H54 (cell line): ENCODE data around the gene STRIT1.
"Not testable (repeated sequence)": the region's sequence is repeated elsewhere in the genome, so short reads cannot be mapped to it uniquely, and the experiment has no call there.

Experiments used
- DNase-seq: peaks from one replicate; pipeline ENCODE4 v3.0.0; 2011; ENCODE audit warnings: low spot score, mixed read lengths; ENCODE audit not compliant: insufficient read length
- FAIRE-seq: peaks from 3 replicates; lab custom pipeline; 2011; peaks lifted over from hg19 to GRCh38; lab: Jason Lieb, UNC
- POLR2A ChIP-seq: IDR thresholded peaks from 2 replicates; pipeline ENCODE4 v1.6.1; 2011; ENCODE audit warnings: low read depth, mild to moderate bottlenecking, low read length

Gene STRIT1

DNA sequence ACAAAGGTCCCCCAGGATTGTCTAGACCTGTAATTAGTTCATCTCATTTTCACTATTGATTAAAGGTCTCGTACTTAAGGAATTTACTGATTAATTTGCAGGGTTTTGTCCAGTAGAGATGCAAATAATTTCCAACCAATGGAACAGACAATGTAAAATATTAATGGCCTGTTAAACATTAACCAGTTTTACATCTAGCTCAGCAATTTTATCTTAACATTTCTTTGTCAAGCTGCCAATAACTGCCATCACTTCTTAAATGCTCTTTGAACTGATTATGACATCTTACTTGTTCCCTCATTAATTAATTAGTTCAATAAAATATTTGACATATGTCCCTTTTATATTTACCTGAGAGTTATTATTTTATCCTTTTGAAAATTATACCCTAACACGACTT is 9.4 kb upstream of the STRIT1 start:
- DNase-seq, result no peak
- no peak for FAIRE-seq
- no peak for TF ChIP-seq POLR2A

DNA sequence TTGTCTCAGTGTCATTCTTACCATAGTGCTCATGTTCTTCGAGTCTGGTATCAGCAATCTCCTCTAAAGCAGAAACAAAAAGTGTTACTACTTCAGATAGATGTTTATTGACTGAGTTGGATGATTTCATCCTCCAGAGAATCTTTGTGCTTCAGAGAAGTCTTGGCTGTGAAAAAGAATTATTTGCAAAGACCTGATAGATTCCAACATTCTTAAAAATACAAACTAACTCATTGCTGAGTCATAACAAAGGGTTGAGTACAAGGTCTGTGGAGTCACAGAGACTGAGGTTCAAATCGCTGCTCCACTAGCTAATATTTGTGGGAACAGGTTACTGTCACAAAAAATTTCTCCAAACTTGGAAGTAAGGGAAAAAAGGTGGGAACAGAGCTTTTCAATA is 9.0 kb upstream of the STRIT1 start:
- DNase-seq, result no peak
- no peak for TF ChIP-seq POLR2A
- FAIRE-seq, result peak; percentile 85

DNA sequence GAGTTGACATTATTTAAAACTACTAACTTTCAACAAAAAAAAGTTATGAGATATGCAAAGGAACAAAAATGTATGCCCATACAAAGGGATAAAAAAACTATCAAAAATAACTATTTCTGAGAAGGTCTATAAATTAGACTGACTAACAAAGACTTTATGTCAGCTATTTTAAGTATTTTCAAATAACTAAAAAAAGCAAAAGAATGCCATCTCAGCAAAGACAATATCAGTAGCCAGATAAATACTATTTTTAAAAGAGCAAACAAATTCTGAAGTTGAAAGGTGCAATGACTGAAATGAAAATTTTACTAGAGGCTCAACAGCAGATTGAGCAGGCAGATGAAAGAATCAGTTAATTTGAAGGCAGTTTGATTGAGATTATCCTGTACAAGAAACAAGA is 3.6 kb upstream of the STRIT1 start:
- DNase-seq (no peak), FAIRE-seq (no peak)
- no peak for TF ChIP-seq POLR2A

DNA sequence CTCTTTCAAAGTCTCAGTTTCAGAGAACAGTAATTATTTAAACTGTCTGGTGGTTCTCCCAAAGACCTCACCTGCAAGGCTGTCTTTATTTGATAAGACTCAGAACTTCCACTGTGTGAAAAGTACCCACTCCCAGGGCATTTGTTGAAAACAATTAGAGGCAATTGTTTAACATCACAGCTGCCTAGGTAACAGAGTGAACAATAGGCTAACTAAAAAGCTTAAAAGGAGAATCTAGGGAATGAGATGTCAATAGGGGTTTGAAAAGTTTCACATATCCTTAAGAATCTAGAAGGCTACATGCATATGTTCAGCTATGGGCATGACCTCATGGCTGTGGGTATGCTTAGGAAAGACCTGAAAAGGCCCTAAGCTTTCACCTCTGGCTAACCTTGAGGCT is 2.9 kb upstream of the STRIT1 start:
- FAIRE-seq (no peak), DNase-seq (no peak)
- no peak for TF ChIP-seq POLR2A

DNA sequence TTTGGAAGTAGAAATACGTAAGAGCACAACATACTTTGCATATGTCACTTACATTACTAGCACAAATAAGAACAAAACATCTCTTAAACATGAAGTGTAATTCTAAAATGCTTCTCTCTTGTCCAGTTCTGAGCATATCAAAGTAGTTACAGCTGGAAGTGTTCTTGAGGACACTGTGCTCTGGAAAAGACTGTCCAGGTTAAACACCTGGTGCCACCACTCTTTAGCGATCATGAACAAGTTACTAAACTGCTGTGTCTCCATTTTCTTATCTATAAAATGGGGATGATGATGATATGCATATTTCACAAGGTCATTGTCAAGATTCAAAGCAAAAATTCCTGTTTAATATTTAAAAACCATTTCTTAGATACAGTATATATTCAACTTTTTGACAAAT is 790 bp downstream of the STRIT1 start:
- FAIRE-seq (no peak), DNase-seq (no peak)
- no peak for TF ChIP-seq POLR2A

DNA sequence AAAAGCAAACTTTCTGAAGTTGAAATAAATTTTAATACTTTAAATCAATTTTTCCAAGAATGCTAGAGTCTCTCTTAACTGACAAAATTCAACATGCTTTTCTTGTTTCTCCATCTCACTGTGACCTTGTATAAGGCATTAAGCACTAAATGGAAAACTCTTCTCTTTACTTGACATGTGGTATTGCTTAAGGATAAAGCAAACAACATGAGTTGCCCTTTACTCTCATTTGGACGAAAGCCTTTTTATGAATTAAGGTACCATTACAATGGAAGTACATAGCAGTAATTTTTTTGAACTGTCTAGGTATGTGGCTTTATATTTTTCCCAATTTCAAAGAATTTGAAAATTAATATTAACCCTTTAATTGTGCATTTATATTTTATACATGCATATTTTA is 1.4 kb downstream of the STRIT1 start:
- FAIRE-seq, result no peak
- no peak for TF ChIP-seq POLR2A
- no peak for DNase-seq

DNA sequence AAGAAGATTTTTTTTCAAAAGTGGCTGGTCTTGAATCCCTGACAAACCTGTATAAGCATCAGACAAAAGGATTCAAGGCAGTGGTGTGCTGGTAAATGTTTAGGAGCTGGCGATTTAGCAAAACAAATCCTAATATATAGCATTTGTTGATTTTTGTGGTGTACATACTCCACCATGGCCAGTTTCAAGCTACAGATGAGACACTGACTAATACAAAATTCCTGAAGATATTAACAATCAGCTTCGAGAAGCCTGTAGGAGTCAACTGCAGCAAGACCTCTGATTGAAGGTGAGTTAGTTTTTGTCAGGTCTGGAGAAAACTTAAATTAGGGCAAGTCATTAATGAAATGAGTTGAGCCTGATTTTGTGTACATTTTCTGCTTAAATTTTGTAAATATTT is 6.7 kb downstream of the STRIT1 start:
- no peak for TF ChIP-seq POLR2A
- no peak for DNase-seq
- FAIRE-seq, result no peak

DNA sequence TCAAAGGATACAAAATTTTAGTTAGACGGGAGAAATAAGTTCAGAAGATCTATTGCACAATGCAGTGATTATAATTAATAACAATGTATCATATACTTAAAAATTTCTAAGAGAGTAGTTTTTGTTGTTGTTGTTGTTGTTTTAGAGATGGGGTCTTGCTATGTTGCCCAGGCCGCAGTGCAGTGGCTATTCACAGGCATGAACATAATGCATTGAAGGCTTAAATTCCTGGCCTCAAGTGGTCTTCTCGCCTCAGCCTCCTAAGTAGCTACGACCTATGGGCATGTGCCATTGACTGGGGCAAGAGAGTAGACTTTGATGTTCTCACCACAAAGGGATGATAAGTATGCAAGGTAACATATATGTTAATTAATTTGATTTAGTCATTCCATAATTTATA is 7.5 kb downstream of the STRIT1 start:
- TF ChIP-seq POLR2A, result no peak
- no peak for FAIRE-seq
- DNase-seq, result no peak

DNA sequence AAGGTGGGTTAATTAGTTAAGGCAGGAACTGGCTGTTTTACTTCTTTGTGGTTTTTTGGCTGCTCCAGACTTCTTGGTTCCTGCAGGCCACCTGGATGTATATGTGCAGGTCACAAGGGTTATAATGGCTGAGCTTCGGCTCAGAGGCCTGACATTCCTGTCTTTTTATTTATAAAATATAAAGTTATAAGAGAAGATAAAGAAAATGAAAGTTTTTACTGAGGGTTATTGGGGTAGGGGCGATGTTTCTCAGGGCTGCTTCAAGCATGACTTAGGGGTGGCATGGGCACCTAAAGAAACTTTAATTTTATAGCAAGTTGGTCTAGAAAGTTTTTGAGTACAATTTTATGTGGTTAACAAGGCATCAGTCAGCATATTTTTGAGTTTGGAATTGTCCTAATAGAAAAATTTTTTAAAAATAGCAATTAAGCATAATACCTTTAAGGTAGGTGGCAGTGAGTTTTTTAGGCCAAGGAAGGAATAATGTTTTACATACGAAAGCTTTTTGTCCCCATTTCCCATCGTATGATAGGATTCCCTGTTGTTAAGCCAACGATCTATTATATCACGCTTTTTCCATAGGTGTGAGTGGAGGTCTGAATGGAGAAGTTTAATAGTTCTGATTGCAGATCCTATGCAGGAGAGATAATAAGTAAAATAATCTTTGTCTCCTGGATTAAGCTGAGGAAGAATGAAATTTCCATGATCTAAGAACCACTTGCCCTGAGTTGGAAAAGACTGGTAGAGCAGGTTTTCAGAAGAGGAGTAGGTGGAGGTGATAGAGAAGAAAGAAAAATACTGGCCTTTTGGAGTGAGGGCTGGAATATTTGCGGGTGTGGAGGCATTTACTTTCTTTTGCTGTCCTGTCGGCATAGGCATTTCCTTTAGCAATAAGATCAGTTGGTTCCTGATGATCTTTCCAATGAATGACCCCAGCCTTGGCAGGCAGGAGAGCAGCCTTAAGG is 10.1 kb downstream of the STRIT1 start:
- no peak for TF ChIP-seq POLR2A
- DNase-seq (no peak), FAIRE-seq (no peak)

DNA sequence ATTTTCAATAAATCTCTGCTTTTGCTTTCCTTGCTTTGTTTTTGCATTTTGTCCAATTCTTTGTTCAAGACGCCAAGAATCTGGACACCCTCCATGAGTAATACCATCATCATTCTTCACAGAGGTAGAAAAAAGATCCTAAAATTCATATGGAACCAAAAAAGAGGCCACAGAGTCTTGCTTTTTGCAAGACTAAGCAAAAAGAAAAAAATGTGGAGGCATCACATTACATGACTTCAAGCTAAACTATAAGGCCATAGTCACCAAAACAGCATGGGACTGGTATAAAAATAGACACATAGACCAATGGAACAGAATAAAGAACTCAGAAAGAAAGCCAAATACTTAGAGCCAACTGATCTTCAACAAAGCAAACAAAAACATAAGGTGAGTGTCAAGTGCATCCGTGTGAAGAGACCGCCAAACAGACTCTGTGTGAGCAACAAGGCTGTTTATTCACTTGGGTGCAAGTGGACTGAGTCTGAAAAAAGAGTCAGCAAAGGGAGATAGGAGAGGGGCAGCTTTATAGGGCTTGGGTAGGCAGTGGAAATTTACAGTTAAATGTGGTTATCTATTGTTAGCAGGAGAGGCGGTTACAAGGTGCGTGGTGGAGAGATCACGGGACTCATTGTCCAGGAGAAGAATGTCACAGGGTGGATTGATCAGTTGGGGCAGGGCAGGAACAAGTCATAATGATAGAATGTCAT is 10.9 kb downstream of the STRIT1 start:
- FAIRE-seq (no peak), DNase-seq (no peak)
- no peak for TF ChIP-seq POLR2A

DNA sequence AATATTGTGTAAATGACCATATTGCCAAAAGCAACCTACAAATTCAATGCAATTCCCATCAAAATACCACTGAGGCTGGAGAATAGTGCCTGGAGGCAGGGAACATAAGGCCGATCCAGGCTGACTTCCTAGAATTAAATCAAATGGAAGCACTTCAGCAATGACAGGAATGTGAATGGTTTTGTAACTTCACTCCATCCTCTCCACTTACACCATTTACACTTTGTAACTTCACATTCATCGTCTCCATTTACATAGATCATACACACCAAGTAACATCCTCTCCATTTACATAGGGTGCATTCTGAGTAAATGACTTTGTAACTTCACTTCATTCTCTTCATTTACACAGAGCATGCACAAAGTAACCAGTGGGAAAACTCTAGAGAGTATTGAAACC is 11.6 kb downstream of the STRIT1 start:
- no peak for DNase-seq
- no peak for TF ChIP-seq POLR2A
- peak; percentile 6 for FAIRE-seq

DNA sequence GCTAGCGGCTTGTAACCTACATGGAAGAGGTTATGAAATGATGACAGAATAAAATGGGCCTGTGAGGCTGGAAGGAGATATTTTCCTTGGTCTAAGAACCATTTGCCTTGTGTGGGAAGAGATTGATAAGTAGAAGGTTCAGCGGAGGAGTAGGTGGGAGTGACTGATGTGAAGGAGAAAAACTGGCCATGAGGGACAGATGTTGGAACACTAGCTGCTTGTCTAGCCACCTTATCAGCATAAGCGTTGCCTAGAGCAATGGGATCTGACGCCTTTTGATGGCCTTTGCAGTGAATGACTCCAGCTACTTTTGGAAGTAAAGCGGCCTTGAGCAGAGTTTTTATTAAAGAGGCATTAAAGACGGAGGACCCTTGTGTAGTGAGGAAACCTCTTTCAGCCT is 17.4 kb downstream of the STRIT1 start:
- FAIRE-seq, DNase-seq: not testable (repeated sequence)

DNA sequence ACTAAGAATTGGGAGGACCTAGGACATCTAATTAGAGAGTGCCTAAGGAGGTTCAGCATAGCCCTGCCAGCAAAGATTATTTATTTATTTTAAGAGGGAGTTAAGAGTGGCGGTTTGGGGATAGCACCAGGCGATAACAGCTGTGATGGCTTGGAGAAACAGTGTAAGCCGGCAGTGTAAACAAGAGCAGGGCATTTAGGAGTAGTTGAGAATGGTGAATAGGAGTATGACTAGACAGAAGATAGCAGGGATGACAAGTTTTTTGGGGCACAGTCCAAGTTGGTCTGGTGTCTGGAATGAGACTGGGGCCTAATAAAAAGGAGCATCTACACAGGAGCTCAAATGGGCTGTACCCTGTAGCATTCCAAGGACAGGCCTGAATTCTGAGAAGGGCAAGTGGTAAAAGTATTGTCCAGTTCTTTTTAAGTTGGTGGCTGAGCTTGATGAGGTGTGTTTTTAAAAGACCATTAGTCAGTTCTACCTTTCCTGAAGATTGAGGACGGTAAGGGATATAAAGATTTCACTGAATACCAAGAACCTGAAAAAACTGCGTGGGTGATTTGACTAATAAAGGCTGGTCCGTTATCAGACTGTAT is 18.2 kb downstream of the STRIT1 start:
- not testable (repeated sequence) for FAIRE-seq, DNase-seq

DNA sequence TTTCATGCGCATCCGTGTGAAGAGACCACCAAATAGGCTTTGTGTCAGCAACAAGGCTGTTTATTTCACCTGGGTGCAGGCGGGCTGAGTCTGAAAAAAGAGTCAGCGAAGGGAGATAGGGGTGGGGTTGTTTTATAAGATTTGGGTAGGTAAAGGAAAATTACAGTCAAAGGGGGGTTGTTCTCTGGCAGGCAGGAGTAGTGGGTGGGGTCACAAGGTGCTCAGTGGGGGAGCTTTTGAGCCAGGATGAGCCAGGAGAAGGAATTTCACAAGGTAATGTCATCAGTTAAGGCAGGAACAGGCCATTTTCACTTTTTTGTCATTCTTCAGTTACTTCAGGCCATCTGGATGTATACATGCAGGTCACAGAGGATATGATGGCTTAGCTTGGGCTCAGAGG is 19.0 kb downstream of the STRIT1 start:
- not testable (repeated sequence) for DNase-seq, FAIRE-seq
